DMS79 (cell line): Measurements from ENCODE around the gene SUPT3H.
"Not testable (repeated sequence)": the region's sequence is repeated elsewhere in the genome, so short reads cannot be mapped to it uniquely, and the experiment has no call there.

Source experiments
- DNase-seq: peaks from one replicate; lab custom pipeline; 2025; lab: John Stamatoyannopoulos, UW

Gene SUPT3H

DNA sequence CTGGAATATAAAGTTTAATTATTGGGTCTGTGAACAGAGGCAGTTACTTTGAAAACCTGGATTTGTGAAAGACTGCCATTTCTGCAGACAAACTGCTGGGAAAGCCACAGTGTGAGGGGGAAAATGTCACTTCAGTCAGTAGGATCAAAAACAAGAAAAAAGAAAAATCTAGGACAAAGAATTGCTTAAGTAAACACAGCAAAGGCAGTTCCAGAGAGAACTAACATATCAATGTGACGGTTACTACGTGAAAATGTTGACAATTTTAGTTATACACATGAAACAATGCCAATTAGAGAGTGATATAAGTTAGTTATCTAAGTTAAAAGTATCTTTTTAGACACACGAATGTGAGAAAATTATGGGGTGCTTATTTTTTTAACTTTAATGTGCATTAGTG lies 320.0 kb downstream of the SUPT3H start:
- no peak for DNase-seq

DNA sequence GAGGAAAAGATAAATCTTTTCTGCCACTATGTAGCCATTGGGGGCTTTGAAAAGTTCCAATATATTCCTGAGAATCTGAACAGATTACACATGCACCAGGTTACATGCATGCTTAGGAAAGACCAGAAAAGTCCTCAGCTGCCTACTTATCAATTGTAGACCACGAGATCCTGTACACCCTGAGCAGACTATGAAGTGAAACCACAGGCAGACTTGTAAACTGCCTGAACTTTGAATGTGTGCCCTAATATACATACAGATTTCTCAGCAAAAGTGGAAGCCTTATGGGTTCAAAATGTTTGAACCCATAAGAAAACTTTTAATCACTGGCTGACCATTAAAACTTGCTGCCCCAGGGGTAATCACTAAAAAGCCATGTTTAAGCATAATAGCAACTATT lies 323.1 kb downstream of the SUPT3H start:
- no peak for DNase-seq

DNA sequence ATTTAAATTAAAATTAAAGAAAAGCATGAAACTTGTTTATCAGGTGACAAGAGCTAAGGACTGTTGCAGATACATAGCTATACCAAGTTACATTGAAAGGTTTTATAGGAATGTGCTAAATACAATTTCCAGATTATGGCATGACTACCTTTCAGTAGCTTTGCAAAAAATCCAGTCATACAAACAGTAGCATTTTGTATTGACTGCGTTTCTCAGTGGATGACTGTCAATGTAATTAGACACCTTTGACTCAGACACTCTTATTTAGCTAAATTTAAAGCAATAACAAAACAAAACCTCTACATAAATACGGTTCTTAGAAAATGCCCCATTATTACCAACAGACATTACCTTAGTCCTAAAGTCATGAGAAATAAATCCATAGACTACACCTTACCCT lies 325.4 kb downstream of the SUPT3H start:
- no peak for DNase-seq

DNA sequence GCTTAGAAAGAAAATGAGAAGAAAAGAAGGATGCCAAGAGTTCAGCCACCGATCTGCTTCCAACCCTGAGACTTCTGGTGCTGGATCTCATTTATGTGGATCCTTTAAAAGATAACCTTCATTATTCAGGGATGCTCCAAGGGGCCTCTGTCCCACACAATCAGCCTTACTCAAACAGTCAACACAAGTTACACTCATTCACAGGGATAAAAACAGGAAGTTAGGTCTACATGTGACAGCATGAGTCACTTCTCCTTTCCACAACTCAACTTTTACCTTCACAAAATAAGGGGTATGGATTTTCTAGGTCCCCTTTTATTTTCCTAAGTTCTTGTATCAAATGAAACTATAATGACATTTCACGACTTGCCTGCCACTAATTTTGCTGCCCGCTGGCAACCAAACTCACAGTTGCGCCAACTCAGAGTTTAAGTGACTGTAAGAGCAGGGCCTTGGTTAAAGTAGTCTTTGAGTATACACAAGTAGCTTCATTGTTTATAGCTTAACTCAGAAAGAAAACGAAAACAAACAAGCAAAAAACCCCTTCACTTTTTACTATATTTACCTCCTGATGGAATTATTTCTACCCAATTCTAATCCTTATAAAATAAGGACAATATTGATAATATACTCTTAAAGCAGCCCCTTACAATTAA lies 328.4 kb downstream of the SUPT3H start:
- peak; percentile 58 for DNase-seq

DNA sequence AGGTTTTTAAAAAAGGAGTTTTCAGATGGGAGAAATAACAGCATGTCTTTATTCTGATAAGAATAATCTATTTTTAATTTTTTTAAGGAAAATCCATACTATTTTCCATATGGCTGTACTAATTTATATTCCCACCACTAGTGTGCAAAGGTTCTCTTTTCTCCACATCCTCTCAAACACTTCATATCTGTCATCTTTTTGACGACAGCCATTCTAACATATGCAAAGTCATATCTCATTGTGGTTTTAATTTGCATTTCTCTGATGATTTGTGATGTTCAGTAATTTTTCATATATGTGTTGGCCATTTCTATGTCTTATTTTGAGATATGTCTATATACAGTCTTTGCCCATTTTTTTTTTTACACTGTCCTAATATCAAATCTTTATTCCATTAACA lies 330.2 kb downstream of the SUPT3H start:
- no peak for DNase-seq

DNA sequence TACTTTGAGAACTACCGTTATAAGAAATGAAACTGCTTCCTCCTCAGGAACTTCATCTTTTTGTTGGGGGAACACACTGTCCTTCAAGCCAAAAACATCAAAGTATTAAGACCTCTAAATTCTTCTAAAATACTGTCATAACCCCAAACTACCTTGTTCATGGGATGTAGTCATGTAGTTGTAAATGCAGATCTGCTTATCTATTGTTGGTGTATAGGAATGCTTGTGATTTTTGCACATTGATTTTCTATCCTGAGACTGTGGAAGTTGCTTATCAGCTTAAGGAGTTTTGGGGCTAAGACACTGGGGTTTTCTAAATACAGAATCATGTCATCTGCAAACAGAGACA lies 332.5 kb downstream of the SUPT3H start:
- no peak for DNase-seq

DNA sequence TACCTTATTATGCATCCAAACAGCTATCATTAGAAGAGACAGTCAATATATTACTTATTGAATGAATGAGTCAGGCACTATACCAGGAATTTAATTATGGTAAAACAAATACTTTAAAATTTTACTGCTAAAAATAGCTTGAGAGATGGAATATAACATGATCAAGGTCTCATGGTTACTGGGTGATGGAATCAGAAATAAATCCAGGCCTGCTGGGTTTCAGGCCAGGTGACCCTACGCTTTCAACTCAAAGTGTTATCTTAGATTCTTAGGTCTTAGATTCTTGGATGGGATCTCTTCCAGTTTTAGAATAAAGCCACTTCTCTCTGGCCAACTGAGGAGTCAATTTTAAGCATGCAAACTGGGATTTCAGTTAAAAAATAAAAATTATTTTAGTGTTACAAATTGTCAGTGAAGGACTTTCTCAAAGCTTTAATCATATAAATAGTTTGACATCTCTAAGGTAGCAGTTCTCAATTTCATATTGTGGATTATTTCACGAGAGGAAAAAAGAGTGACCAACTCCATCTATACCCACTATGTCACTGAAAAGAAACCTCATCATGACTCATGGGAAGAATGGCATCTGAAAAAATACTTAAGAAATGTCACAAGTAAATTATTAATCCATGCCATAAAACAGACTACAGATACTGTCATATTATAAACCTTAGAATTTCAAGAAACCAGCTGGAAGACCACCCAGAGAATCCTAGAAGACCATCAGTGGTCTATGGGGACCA lies 333.1 kb downstream of the SUPT3H start:
- no peak for DNase-seq

DNA sequence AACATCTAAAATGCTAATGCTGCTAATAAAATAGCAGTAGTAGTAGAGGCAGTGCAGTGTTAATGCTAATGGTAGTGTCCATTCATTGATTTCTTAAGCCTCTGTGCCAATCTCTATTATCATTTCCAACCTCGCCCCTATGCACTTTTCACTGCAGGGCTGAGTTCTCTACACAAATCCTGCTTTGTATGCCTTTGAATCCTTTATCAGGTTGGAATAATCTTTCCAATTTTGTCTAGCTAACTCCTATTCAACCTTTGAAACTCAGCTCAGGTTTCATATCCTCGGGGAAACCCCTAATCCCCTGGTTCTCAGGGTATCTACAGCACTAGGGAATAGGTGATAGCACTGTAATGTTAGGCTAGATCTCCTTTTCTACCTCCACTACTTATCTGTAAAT lies 333.6 kb downstream of the SUPT3H start:
- DNase-seq: no peak

DNA sequence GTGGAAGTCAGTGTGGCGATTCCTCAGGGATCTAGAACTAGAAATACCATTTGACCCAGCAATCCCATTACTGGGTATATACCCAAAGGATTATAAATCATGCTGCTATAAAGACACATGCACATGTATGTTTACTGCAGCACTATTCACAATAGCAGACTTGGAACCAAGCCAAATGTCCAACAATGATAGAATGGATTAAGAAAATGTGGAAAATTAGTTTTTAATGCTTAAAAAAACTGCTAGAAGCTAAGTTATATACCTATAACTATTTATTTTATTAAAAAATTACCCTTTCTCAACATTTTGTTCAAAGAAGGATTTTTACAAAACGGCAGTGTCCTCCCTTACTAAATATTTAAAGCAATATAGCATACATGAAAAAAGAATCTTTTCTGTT lies 335.1 kb downstream of the SUPT3H start:
- not testable (repeated sequence) for DNase-seq

DNA sequence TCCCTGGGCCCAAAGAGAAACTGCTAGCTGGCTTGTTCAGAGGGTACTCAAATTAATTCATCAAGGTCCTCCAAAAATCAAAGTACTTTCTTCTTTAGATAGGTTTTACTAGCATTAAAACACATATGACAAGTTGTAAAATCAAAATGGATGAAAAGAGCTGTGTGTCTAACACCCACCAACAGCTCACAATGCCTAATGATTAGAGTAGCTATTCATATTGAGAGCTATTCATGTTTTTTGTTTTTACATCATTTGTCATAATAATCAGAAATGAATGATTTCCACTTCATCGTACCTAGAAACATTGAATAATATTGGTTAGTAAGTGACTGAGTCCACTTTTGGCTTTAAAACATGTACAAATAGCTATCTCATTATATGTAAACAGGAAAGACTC lies 339.5 kb downstream of the SUPT3H start:
- DNase-seq: no peak

DNA sequence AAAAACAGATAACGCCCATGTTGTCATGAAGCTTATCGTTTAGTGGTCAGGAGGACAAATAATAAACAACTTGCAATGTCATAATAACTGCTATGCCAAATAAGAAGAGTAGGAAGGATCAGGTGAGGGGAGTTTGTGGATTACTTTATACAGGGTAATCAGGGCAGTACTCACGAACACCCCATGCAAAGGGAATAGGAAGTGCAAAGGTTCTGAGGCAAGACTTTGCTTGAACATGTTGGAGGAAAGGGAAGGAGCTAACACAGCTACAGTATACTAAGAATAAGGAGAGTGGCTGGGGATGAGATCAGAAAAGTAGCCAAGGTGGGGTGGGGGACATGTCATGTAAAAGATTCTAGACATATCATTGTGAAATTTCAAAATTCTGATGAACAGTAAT lies 341.6 kb downstream of the SUPT3H start:
- DNase-seq: no peak

DNA sequence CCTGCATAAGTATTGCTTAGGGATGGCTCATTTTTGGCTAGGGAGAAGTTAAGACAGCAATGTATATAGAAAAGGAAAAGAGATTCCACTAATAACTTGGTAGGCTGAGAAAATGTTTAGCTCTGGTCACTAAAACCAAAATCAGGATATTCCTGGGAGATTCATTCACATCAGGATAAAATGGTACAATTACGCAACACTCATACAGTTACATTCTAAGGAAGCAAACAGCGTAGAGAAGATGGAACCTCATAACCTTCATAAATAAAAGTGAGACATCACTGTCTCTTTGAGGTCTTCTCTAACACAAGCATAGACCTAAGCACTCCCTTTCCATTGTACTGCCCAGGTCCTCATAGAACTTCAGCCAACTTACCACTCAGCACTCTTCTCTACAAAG lies 345.3 kb downstream of the SUPT3H start:
- DNase-seq: no peak

DNA sequence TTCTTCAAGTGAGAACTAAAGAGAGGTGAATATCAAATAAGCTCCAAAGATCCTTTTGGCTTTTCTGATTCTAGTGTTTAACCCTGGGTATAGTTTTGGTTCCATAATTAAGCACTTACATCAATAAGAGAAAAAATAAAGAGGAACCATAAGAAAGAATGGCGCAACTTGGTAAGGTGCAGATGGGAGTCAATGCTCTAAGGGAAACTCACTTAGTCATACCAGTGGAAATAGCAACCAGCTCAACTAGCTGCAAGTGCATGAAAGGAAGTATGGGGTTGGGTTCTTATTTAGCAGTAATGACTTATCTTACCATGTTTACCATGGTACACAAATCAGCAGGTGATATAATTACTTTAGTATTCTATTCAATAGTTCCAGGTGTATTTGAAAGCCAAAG lies 346.1 kb downstream of the SUPT3H start:
- DNase-seq: no peak

DNA sequence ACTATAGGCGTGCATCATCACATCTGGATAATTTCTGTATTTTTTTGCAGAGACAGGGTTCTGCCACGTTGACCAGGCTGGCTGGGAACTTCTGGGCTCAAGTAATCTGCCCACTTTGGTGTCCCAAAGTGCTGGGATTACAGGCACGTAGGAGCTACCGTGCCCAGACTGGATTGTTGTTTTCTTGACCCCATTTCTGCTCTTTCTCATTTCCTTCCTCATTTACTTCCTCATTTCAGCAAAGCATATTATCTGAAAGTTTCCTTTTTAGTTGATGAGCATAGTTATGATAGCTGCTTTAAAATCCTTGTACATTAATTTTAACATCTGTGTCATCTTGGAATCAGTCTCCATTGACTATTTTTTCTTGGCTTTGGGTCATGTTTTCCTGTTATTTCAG lies 350.6 kb downstream of the SUPT3H start:
- no peak for DNase-seq

DNA sequence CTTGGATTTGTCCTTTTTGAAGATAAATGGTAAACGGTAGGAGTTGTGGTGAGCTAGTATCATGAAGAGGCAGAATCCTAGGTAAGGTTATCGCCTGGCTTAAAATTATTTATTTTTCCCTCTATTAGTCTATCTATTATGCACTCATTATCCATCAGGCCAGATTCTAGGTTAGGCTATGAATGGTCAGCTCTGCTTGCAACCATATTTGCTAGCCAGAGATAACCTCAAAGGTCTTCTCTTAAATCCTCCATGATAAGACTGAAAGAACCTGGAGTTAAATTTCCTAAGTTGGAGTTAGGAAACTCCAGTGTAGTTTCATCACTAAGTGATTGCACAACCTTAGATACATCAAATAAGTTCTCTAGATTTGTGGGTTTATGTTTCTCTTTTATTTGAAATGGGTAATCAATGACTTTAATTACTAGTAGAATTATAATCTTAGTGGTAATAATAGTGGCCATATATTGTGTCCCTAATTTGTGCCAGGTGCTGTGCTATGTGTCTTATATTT lies 351.7 kb downstream of the SUPT3H start:
- no peak for DNase-seq

DNA sequence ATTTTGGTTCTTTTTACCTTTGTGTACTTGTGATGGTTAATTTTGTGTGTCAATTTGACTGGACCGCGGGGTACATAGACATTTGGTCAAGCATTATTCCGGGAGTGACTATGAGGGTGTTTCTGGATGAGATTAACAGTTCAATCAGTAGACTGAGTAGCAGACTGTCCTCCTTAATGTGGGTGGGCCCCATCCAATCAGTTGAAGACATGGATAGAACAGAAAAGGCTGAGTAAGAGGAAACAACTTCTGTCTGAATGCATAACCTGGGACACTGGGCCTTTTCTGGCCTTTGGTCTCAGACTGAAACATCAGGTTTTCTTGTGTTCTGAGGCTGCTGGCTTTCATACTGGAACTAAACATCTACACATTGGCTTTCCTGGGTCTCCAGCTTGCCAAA lies 353.1 kb downstream of the SUPT3H start:
- DNase-seq: no peak

DNA sequence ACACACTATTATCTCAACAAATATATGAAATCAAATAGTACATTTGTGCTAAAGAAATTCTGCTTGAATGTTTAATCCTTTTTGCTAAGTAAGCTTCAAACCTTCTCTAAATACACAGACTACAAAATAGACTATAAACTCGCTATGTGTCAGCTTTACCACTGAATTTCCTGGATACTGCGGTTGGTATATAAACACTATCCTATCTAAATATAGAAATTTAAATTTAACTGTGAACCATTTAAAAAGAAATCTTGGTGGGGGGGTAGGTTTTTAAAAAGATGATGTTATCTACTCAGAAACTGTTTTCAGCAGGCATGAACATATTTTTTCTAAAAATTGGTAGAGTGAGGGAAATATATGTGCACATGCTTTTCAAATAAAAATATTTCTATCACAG lies 356.1 kb downstream of the SUPT3H start:
- DNase-seq: no peak

DNA sequence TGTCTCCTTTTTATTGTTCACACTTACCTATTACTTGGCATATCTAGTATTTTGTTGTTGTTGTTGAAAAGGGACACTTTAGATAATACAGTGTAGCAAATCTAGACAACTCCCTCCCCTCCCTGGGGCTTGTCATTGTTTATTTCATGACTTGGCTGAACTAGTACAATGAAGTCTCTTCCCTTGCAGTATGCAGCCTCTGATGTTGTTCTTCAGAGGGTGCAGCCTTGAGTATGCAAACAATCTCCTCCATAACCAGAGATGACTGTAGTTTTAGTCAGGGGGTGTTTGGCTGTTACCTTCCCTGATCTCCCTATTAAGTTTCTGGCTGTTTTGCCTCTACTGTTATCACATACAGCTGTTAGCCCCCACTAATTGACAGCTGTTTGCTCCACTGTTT lies 365.0 kb downstream of the SUPT3H start:
- DNase-seq: no peak

DNA sequence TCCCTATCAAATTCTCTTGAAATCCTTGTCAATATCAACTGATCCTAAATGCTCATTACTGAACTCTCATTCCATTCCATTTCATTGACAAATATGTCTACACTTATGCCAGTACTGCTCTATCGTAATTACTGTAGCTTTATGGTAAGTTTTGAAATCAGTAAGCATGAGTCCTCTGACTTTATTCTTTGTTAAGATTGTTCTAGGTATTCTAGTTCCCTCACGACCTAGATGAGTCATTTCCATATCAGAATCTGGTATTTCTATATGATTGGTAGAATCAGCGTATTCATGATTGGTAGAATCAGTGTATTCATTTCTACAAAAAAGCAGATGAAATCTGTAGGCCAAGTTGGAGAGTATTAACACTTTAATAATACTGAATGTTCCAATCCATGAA lies 368.2 kb downstream of the SUPT3H start:
- no peak for DNase-seq

DNA sequence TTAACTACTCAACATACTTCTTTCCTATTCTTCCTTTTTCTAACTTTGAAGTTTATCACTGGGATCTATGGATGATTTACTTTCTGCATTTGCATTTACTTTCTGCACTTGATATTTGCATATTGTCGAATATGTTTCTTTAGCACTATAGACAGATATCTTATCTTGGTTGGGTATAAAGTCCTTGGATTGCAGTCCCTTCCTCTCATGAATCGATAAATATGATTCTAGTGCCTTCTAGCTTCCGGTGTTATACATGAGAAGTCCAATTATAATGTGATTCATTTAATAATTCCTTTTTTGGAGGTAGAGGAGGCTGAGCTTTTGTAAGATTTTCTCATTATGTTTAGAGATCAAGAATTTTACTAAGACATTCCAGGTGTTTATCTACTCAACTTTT lies 370.8 kb downstream of the SUPT3H start:
- no peak for DNase-seq

DNA sequence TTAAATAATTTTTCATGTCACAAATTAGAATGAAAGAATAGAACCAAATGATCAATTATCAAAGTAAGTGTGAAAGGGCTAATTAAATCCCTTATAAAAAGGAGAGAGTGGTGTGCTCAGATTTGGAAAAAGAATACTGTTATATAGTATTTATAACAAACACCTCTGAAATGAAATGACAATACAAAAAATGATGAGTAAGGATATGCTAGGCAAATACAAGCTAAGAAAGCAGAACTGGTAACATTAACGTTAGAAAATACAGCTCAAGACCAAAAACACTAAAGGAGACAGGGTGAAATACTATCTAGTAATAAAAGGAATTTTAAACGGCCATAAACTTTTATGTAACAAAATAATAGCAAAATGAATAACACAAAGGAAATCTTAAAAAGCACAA lies 373.8 kb downstream of the SUPT3H start:
- DNase-seq: no peak

DNA sequence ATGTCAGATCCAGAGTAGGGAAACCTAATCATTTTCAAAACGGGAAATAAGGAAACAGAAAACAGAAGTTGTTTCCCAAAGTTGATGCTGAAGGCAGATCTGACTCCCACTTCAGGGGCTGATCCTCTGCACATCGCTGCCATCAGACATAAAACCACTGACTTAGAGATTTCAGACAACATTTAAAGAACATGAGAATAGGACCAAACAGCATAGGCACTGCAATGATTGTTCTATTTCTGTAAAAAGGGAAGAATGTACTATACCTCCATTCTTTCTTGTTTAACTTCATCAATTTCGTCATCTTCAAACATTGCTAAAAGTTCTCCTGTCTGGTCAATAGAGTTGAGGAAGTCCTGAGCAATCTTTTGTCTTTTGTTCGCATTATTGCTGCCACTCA lies 374.3 kb downstream of the SUPT3H start:
- DNase-seq: no peak

DNA sequence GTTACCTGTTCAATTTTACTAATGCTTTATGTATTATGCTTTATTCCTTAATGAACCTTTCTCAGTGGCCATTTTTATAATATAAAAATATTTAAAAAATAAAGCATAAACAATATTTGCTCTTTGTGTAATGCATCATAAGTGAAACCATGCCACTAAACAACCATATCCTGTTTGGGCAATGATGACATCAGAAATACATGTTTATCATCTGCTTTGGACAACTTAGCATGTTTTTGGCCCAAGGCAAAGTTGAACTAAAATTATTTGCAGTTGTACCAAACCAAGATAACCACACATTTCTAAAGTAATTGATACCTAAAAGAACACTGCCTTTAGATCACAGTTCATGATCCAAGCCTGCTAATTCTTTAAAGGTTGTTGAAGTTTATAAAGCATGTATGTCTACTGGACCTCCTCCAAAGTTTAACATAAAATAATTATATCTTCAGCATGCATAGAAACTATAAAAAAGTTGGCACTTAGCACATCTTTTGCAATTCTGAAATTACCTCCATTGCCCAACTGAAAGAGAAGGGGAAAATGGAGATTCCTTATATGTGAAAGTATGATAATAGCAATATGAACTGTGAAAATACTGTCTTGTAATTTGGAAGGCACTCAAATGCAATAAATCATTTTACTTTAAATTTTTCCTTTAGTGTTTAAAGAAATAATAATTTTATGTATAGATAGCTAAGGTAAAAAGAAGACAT lies 375.2 kb downstream of the SUPT3H start:
- no peak for DNase-seq
